GM21619 (cell line): Measurements from ENCODE around the gene DNAJC9.
"Not testable (repeated sequence)": the region's sequence is repeated elsewhere in the genome, so short reads cannot be mapped to it uniquely, and the experiment has no call there.

ENCODE experiments used
- ATAC-seq: cut with Tn5 transposase; IDR thresholded peaks from one replicate; pipeline ENCODE4 v1.9.1; 2021; ENCODE audit not compliant: unreplicated experiment

The DNAJC9 gene

DNA sequence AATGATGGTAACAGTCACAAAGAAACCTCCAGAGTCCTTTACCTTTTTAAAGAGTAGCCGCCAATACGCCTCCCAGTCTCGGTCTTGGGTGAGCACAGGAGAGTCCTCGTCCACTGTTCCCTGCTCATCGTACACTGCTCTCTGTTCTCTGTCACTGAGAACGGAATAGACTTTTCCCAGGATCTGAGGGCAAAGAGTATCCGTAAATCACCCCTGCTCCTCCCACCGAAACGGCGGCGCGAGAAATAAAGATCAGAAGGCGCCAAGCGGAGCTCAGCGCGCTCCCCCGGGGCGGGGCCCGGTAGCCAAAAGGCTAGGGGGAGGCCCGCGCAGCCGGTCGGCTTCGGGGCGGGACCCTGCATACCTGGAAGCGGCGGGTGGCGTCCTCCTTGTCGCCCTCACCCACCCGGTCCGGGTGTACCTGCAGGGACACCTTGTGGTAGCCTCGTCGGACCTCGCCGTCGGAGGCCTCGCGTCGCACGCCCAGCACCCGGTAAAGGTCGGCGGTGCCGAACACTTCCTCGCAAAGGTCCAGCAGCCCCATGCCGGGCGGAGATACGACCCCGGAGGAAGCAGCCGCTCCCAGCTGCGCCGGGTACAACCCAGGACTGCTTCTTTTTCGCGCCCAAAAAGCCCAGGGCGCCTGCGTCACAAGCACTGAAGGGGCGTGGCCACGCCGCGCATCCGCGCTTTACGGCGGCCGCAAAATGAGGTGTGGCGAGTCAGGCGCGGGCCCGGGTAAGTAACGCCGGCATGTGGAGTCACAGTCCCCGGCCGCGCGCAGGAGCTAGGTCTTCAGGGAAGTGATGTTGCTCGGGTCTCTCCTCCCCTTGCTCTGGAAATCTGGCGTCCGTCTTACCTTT, at the start of gene DNAJC9:
TSS of gene DNAJC9 (minus strand) at position 610 of the 863 bp plus-strand sequence. CDS start at position 544, 66 bp downstream.
- peak; percentile 77 for ATAC-seq

DNA sequence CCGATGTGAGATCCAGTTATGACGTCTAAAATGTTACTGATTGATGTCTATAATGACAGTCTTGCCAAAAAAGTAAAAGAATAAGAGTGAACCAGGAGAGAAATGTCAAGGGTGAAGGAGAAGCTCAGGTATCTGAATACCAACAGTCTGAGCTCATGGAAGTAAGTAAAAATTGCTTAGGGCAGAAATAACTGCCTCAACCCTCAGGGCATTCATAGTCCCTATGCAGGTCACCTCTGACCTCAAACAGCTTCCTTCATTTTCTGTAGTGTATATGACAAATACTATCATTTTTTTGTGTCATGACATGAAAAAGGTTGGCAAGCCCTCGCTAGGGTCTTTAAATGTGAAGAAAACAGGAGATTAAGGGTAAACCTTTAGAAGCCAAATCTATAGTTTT, 46.4 kb upstream of the DNAJC9 start:
- no peak for ATAC-seq

DNA sequence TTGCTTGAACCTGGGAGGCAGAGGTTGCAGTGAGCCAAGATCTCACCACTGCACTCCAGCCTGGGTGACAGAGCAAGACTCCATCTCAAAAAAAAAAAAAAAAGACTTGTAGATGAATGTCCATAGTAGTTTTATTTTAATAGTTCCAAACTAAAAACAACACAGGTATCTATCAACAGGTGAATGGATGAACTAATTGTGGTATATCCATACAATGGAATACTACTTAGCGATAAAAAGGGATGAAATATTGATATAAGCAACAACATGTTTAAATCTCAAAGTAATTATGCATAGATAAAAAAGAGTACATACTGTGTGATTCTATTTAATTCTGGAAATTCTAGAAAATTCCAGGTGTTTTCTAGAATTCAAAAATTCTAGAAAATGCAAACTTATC, 42.9 kb upstream of the DNAJC9 start:
- ATAC-seq = no peak

DNA sequence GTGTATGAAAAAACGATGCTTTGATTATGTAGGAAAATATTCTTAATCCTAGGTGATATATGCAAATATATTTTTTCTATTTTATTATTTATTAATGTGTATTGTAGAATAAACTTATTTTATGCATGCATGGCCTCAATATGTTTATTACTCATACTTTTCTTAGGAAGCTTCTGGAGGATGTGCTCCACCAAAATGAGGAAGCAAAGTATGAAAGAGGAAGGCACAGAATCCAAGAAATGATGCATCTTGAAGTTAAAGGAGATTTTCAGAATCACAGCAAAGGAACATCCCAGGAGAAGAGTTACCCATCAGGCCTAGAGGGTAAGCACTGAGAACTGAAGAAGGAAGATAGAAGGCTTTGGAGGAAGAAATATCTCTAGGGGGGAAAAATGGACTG, 40.4 kb upstream of the DNAJC9 start:
- no peak for ATAC-seq

DNA sequence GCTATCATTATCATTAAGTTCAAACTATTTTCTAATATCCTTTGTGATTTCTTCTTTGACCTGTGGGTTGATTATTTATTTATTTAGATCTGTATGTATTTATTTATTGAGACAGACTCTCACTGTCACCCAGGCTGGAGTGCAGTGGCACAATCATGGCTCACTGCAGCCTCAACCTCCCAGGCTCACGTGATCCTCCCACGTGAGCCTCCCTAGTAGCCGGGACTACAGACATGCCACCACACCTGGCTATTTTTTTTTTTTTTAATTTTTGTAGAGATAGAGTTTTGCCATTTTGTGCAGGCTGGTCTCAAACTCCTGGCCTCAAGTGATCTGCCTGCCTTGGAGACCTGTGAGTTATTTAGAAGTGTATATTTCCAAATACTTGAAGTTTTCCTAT, 34.0 kb upstream of the DNAJC9 start:
- ATAC-seq = no peak

GRCh38 chr10:73264423-73264822, 17.4 kb upstream of the DNAJC9 start:
- ATAC-seq = no peak

GRCh38 chr10:73263693-73264347, 16.8 kb upstream of the DNAJC9 start:
- ATAC-seq = no peak

- no peak for ATAC-seq
Measured at GRCh38 chr10:73262880-73263555, 16.0 kb upstream of the DNAJC9 start.

- ATAC-seq = no peak
Measured at GRCh38 chr10:73262105-73262730, 15.2 kb upstream of the DNAJC9 start.

GRCh38 chr10:73261362-73261995, 14.4 kb upstream of the DNAJC9 start:
- no peak for ATAC-seq

DNA sequence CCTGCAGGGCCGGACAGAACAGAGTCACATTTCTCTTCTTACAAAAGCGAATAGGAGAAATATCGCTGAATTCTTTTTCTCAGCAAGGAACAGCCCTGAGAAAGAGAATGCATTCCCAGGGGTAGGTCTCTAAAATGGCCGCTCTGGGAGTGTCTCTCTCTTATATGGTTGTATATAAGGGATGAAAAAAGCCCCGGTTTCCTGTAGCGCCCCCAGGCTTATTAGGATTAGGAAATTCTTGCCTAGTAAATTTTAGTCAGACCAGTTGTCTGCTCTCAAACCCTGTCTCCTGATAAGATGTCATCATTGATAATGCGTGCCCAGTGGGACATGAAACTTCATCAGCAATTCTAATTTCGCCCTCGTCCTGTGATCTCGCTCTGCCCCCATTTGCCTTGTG, 11.6 kb upstream of the DNAJC9 start:
- ATAC-seq = not testable (repeated sequence)

- no peak for ATAC-seq
Measured at GRCh38 chr10:73253225-73253555, 6.1 kb upstream of the DNAJC9 start.

GRCh38 chr10:73252445-73253224, 5.6 kb upstream of the DNAJC9 start, which contains the start of gene MRPS16:
Gene MRPS16 (minus strand): TSS chr10:73252644. CDS start chr10:73252482, 162 bp downstream.
- ATAC-seq = peak; percentile 77

DNA sequence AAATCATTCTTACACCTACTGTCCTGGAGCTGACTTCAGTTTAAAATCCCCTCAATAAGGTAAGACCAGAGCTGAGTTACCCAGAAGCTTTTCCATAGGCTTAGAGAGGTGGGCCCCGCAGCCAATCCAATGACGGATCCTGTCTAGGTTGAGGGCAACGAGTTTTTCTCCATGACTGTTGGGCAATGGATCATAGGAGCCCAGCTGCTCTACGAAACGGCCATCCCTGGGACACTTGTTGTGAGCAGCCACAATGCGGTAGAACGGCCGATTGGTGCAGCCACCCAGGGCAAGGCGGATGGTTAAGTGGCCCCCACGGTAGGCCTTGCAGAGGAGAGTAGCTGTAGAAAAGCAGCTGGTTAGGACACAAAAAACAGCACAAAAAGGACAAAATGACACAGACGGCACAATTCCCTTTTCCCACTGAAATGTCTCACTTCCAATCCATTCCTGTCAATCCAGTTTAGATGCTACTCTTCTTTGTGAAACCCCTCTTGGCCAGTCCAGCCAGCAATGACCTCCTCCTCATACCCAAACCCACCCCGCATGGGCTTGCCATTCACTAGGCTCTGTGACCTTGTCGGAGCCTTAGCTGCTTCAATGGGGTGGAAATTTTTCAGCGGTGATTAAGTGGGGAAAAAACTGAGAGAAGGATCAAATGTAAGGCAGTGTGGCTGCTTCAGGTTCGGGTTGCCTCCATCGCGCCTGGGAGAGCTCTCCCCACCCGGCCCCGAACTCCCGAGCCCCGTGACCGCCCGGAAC, 4.8 kb upstream of the DNAJC9 start:
- ATAC-seq = peak; percentile 5

GRCh38 chr10:73248259-73248724, 1.2 kb upstream of the DNAJC9 start:
- no peak for ATAC-seq

- ATAC-seq = no peak
Measured at GRCh38 chr10:73247509-73248258, 629 bp upstream of the DNAJC9 start.

DNA sequence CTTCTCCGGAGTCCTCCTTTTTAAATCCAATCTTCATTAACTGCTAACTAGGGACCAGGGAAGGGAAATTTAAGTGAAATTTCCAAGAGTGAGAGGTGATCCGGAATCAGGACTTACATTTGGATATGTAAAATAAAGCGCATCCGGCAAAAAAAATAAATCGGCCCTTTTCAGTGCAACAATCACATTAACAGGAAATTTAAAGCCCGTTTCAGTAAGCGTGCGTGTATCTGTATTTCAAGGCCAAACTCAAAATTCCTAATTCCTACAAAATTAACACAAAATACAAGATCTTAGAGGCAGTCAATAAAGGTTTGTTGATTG, 771 bp downstream of the DNAJC9 start:
- ATAC-seq = no peak

DNA sequence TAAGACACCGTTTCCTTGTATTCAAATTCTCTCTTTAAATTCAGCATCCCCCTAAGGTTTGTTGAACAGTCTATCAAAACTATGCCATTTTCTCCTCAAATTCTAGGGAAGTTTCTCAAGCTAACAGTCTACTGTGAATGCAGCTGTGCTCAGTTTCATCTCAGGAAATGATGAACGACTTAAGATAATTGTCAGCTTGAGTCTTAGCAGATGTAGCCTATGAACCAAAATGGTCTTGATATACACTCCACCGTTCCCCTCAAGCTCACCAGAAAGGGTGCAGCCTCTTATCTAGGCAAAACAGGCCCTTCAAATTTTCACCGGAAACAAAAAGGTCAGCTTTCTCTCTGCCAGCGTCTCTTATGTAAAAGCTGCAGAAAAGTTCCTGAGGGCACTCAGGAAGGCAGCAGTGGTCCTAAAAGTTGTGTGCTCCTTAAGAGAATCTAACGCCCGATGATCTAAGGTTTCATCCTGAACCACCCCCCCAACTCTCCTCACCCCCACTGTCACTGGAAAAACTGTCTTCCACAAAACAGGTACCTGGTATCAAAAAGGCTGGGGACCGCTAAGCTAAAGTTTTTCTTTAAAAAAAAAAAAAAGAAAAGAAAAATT, 2.1 kb downstream of the DNAJC9 start:
- ATAC-seq = no peak
